Right atrium auricular region (tissue), 2 donors: ENCODE data around the gene PLA2G4B. TPM values are rescaled to one million over a fixed set of nuclear protein-coding genes. Genes with fewer than 3 reads are reported as not detected.

Experiments used
- DNase-seq: peaks from one replicate; pipeline ENCODE4 v3.0.0-alpha.2; 2019; ENCODE audit warnings: low spot score
- H3K27ac ChIP-seq, 2 donors: fragments of 200-600 bp; sonication (generic); 1 replicate in 1 of 2; 2 replicates in 1 of 2; pipeline ENCODE4 v1.5.1; 2016 to 2019
- H3K27me3 ChIP-seq, 2 donors: fragments of 200-600 bp; sonication (generic); one replicate each; pipeline versions ENCODE4 v1.5.1 to v1.6.0; 2017 to 2019
- H3K36me3 ChIP-seq: fragments of 200-600 bp; sonication (generic); one replicate; pipeline ENCODE4 v1.5.1; 2016
- H3K4me1 ChIP-seq, 2 donors: fragments of 200-600 bp; sonication (generic); one replicate each; pipeline versions ENCODE4 v1.5.1 to v1.6.0; 2017 to 2019
- H3K4me3 ChIP-seq, 2 donors: fragments of 200-600 bp; sonication (generic); 1 replicate in 1 of 2; 2 replicates in 1 of 2; pipeline ENCODE4 v1.5.1; 2017 to 2019; ENCODE audit warnings: mild to moderate bottlenecking in 1 of 2, moderate library complexity in 1 of 2
- H3K9me3 ChIP-seq, 2 donors: fragments of 200-600 bp; sonication (generic); one replicate each; pipeline ENCODE4 v1.5.1; 2019
- CTCF ChIP-seq, 2 donors: fragments of 200-600 bp; sonication (generic); IDR thresholded peaks; one replicate each; pipeline ENCODE4 v1.5.1; 2019; ENCODE audit warnings: antibody characterized with exemption in 2 of 2
- total RNA-seq, 2 donors: library from RNA; depleted of rRNA; stranded (reverse); fragments of >200 nt; gene quantifications; one replicate each; pipeline ENCODE4 v1.1.0, GENCODE V29; 2016

The PLA2G4B gene
- total RNA-seq, 2 donors from 2014 or later: 1.3 to 1.4 TPM

- no peak overlapping the region for H3K4me3 ChIP-seq
- H3K27me3 ChIP-seq: no peaks in the 10 kb centered on the region
- H3K27ac ChIP-seq: no peak overlapping the region
- no peaks in the 10 kb centered on the region for H3K36me3 ChIP-seq
- H3K4me1 ChIP-seq: no peaks in the 10 kb centered on the region
- H3K9me3 ChIP-seq: no peaks in the 10 kb centered on the region
- no peak for DNase-seq
- TF ChIP-seq CTCF (IDR thresholded peaks at IDR 0.05): no peak
Observed at GRCh38 chr15:41860049-41860828, 21.6 kb downstream of the PLA2G4B start.

GRCh38 chr15:41861736-41862356 is 23.2 kb downstream of the PLA2G4B start:
- H3K36me3 ChIP-seq: no peaks in the 10 kb centered on the region
- no peak for TF ChIP-seq CTCF (IDR thresholded peaks at IDR 0.05)
- H3K4me1 ChIP-seq: no peaks in the 10 kb centered on the region
- no peak for DNase-seq
- H3K27me3 ChIP-seq: no peaks in the 10 kb centered on the region
- H3K27ac ChIP-seq: no peak overlapping the region
- H3K4me3 ChIP-seq: no peak overlapping the region
- H3K9me3 ChIP-seq: no peaks in the 10 kb centered on the region

- TF ChIP-seq CTCF (IDR thresholded peaks at IDR 0.05): no peak
- no peak for DNase-seq
- H3K4me1 ChIP-seq: no peaks in the 10 kb centered on the region
- H3K27me3 ChIP-seq: no peaks in the 10 kb centered on the region
- H3K27ac ChIP-seq: no peak overlapping the region
- H3K9me3 ChIP-seq: no peaks in the 10 kb centered on the region
- H3K36me3 ChIP-seq: no peaks in the 10 kb centered on the region
- H3K4me3 ChIP-seq: no peak overlapping the region
Observed at GRCh38 chr15:41862515-41863116, 24.0 kb downstream of the PLA2G4B start.

DNA sequence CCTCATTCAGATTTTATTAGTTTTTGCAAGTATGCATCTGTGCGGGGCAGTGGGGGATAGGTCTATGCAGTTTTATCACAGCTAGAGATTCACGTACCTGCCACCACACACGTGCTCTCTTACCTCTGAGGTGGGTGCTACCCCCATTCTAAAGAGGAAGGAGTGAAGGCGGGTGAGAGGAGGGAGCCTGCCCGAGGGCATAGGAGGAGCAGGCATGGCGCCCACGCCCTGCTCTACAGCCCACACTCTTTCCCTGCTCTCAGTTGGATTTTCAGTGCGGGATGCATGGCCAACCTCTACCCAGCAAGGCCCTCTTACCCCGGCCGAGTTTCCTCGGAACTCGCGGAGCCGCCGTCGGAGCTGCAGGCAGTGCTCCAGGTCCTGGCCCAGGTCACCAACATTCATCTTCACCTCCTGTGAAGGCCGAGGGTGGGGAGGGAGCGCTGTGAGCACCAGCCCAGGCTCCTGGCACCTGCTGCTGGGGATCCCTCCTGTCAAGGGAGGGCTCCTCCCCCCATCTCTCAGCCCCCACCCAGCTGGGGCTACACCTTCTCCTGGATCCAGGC is 26.9 kb downstream of the PLA2G4B start:
- H3K27ac ChIP-seq: no peak overlapping the region
- no peaks in the 10 kb centered on the region for H3K4me1 ChIP-seq

DNA sequence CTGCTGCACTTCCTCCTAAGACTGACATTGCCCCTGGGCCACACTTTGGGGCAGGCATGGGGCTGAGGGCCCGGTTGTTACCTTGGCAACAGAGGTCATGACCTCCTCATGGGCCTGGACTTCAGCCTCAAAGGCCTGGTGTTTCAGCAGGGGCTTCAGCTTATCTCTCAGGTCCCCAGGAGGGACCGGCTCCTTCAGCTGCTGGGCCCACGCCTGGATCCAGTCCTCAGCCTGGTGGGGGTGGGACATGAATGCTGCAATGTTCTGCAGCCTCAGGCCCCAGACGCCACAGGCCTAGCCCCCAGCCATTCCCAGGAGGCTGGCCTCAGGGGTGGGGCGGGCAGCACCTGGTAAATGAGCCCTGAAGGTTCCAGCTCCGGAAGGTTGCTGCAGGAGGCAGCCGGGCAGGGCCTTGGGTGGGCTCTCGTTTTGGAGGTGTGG is 27.6 kb downstream of the PLA2G4B start:
- Histone ChIP-seq H3K36me3 (no peaks in the 10 kb centered on the region), H3K9me3 (no peaks in the 10 kb centered on the region), H3K4me3 (no peak overlapping the region), H3K4me1 (no peaks in the 10 kb centered on the region), H3K27ac (no peak overlapping the region), H3K27me3 (no peaks in the 10 kb centered on the region)
- DNase-seq: no peak
- TF ChIP-seq CTCF (IDR thresholded peaks at IDR 0.05): no peak

More for the DNA sequence above, 26.9 kb downstream of the PLA2G4B start:
- DNase-seq: no peak
- H3K4me3 ChIP-seq: no peak overlapping the region
- H3K27me3 ChIP-seq: no peaks in the 10 kb centered on the region
- H3K36me3 ChIP-seq: no peaks in the 10 kb centered on the region
- no peaks in the 10 kb centered on the region for H3K9me3 ChIP-seq
- no peak for TF ChIP-seq CTCF (IDR thresholded peaks at IDR 0.05)
